ENCODE data around the gene ADORA3. TPM values are rescaled to one million over a fixed set of nuclear protein-coding genes. Genes with fewer than 3 reads are reported as not detected.

The ADORA3 gene
- total and polyA plus RNA-seq, 2 of the 4 experiments (the other 2 are of a cell fraction) = not detected

- in situ Hi-C loops (cut with MboI; ENCODE audit: low sequenced_read_pairs) = no loop called here
- no CpG with 5 or more reads among the region's 6 CpGs for WGBS, 2 experiments (ENCODE audit: extremely low coverage in 2 of 2, insufficient read length in 1 of 2)
- intact Hi-C loops (cut with micrococcal nuclease) = no loop called here
- H4K5ac ChIP-seq (ENCODE audit: low read depth, low read length) = no peak overlapping the region
- peaks cover 0 to 7% of the 10 kb centered on the region in 2 experiments; a peak in 1 of 4 replicates for H3K79me1 ChIP-seq (ENCODE audit: low read depth in 1 of 2, low read length in 2 of 2)
- H2AFZ ChIP-seq (replicated peaks; ENCODE audit: low read length, poor library complexity) = no peak overlapping the region
- H3K56ac ChIP-seq (ENCODE audit: extremely low read depth, insufficient read depth, low read length) = no peak overlapping the region
- DNase-seq (no peak), ATAC-seq (ENCODE audit: low read depth) (no peak)
- no peaks in the 10 kb centered on the region for H3K9me3 ChIP-seq (ENCODE audit: control insufficient read depth, insufficient read depth, low read length)
- no peak overlapping the region for H2BK5ac ChIP-seq (ENCODE audit: low read depth, low read length, poor library complexity, severe bottlenecking)
- TF ChIP-seq NFE2L2 (IDR thresholded peaks at IDR 0.05; ENCODE audit: low read depth, low read length) (no peak), CEBPB (IDR thresholded peaks at IDR 0.05; ENCODE audit: low read depth, low read length) (no peak), CTCF (conservative IDR thresholded peaks at IDR 0.05; ENCODE audit: low read depth, low read length) (no peak), MXI1 (IDR thresholded peaks at IDR 0.05; ENCODE audit: borderline replicate concordance, low read depth, low read length) (no peak), FOS (IDR thresholded peaks at IDR 0.05; ENCODE audit: low read depth, low read length) (no peak), POLR2A (IDR thresholded peaks at IDR 0.05; ENCODE audit: low read depth, low read length) (no peak), RFX5 (IDR thresholded peaks at IDR 0.05; ENCODE audit: low read depth, low read length) (no peak), MAZ (IDR thresholded peaks at IDR 0.05; ENCODE audit: borderline replicate concordance, low read depth, low read length) (no peak), USF2 (IDR thresholded peaks at IDR 0.05; ENCODE audit: low read depth, low read length) (no peak)
- H4K20me1 ChIP-seq (ENCODE audit: insufficient read depth, low read length) = peaks cover 9% of the 10 kb centered on the region; the same call in 1 of the 2 replicates
- ChIA-PET CTCF (interaction anchor here (1.4 kb wide), 1 partner anchor 9 kb away, joined by 3 read pairs; no protein-coding TSS in a partner anchor), POLR2A (ENCODE audit: unreplicated experiment) (no interaction called here)
- peaks cover 23% of the 10 kb centered on the region for H3K36me3 ChIP-seq (ENCODE audit: control insufficient read depth, insufficient read depth, low read length)
- BruUV-seq (replicated peaks) = TSS peak; percentile 12
- no peak overlapping the region for H3K23ac ChIP-seq (ENCODE audit: low read depth, low read length)
- H3K4me3 ChIP-seq (ENCODE audit: insufficient read depth, low read depth, low read length) = no peak overlapping the region
- no peak overlapping the region for H3K4ac ChIP-seq (ENCODE audit: low read depth, low read length)
- H2BK15ac ChIP-seq (ENCODE audit: low read depth, low read length) = no peak overlapping the region
- no peaks in the 10 kb centered on the region for H3K27me3 ChIP-seq (ENCODE audit: control insufficient read depth, insufficient read depth, low read length)
- peaks cover 3% of the 10 kb centered on the region; the same call in 1 of the 2 replicates for H3K4me1 ChIP-seq (ENCODE audit: control insufficient read depth, insufficient read depth, low read length)
- no peak overlapping the region for H2BK20ac ChIP-seq (ENCODE audit: low read depth, low read length)
- no peak overlapping the region for H3K18ac ChIP-seq (ENCODE audit: low read depth, low read length)
- H4K91ac ChIP-seq (ENCODE audit: insufficient read depth, low read depth, low read length) = no peak overlapping the region
- no peak overlapping the region for H3K4me2 ChIP-seq (ENCODE audit: low read depth, low read length)
- no peak overlapping the region for H2AK9ac ChIP-seq (replicated peaks; ENCODE audit: low read depth, low read length, poor library complexity)
- dilution Hi-C loops (cut with HindIII; ENCODE audit: low sequenced_read_pairs, unreplicated experiment) = loop anchor here (25.0 kb wide), 1 partner anchor 301 kb away; the partner anchor contains the start of gene DDX20
- H3K9ac ChIP-seq (ENCODE audit: low read depth, low read length) = no peak overlapping the region
- no peak overlapping the region for H4K8ac ChIP-seq (ENCODE audit: low read depth in 2 of 2, low read length in 2 of 2)
- no peak overlapping the region for H3K14ac ChIP-seq (replicated peaks; ENCODE audit: low read depth, low read length)
- H3K27ac ChIP-seq (ENCODE audit: insufficient read depth, low read length) = no peak overlapping the region
- H3K9me1 ChIP-seq (ENCODE audit: insufficient read depth, low read length) = peaks cover 9% of the 10 kb centered on the region; the same call in 1 of the 2 replicates
- H2AK5ac ChIP-seq (ENCODE audit: low read depth, low read length) = no peak overlapping the region
- H2BK120ac ChIP-seq (ENCODE audit: low read depth, low read length) = no peak overlapping the region
Measured at GRCh38 chr1:111461765-111462164, 41.7 kb downstream of the ADORA3 start.
